Calu3 (cell line): Measurements from ENCODE around the gene PDE4B. TPM values are rescaled to one million over a fixed set of nuclear protein-coding genes. Genes with fewer than 3 reads are reported as not detected.

Experiments
- BruUV-seq: library from RNA; stranded (reverse); fragments of 400-500 nt; replicated peaks from 2 replicates; lab custom pipeline; 2021; lab: Mats Ljungman, UMichigan
- CTCF ChIA-PET: fragments of 300-600 bp; sonication (Branson Sonifier 250); formaldehyde crosslinking; loops from one replicate; lab custom pipeline; 2022; ENCODE audit warnings: antibody characterized with exemption; lab: Charles Lee
- DNase-seq: peaks from one replicate; pipeline ENCODE4 v3.0.0; 2022
- H3K27ac Mint-ChIP-seq: one replicate; pipeline ENCODE4 v1.8.0; 2022; ENCODE audit warnings: mixed read lengths; ENCODE audit not compliant: unreplicated experiment
- H3K27me3 Mint-ChIP-seq: one replicate; pipeline ENCODE4 v1.8.0; 2022; ENCODE audit warnings: mixed read lengths; ENCODE audit not compliant: unreplicated experiment
- H3K36me3 Mint-ChIP-seq: one replicate; pipeline ENCODE4 v1.8.0; 2022; ENCODE audit warnings: mild to moderate bottlenecking, moderate library complexity, mixed read lengths; ENCODE audit not compliant: insufficient read depth, unreplicated experiment
- H3K4me1 Mint-ChIP-seq: one replicate; pipeline ENCODE4 v1.8.0; 2022; ENCODE audit warnings: mild to moderate bottlenecking, low read depth, mixed read lengths; ENCODE audit not compliant: unreplicated experiment
- H3K4me3 Mint-ChIP-seq: one replicate; pipeline ENCODE4 v1.8.0; 2022; ENCODE audit warnings: mild to moderate bottlenecking, low read depth, moderate library complexity, mixed read lengths; ENCODE audit not compliant: unreplicated experiment
- H3K9me3 Mint-ChIP-seq: one replicate; pipeline ENCODE4 v1.8.0; 2022; ENCODE audit warnings: low read depth, mixed read lengths; ENCODE audit not compliant: unreplicated experiment
- CTCF ChIP-seq: fragments of 200-600 bp; IDR thresholded peaks from one replicate; pipeline ENCODE4 v1.8.0; 2022; ENCODE audit warnings: antibody characterized with exemption; ENCODE audit not compliant: unreplicated experiment
- intact Hi-C: fragments of 100-400 bp; cut with micrococcal nuclease; formaldehyde crosslinking; loops from one replicate; pipeline ENCODE4 v1.10.0; 2022; ENCODE audit not compliant: unreplicated experiment
- total RNA-seq: library from RNA; stranded (reverse); gene quantifications from 2 replicates; pipeline ENCODE4 v1.2.3, GENCODE V29; 2022

The PDE4B gene
- total RNA-seq, 1 experiment from 2014 or later, result 2.9 TPM

- Mint-ChIP-seq H3K4me1 (peaks cover under 1% of the 10 kb centered on the region), H3K4me3 (no peak overlapping the region), H3K27ac (no peak overlapping the region), H3K36me3 (no peaks in the 10 kb centered on the region), H3K27me3 (no peaks in the 10 kb centered on the region), H3K9me3 (no peaks in the 10 kb centered on the region)
- TF ChIP-seq CTCF, result no peak
- CTCF ChIA-PET, result interaction anchor here (0.8 to 1.3 kb wide), 4 partner anchors 8 to 250 kb away, joined by 3 to 7 read pairs (median 4); no protein-coding TSS in a partner anchor
- no peak for DNase-seq
- BruUV-seq, result no TSS peak
- intact Hi-C loops, result no loop called here
These were observed 199.6 kb downstream of the PDE4B start for GRCh38 chr1:65992165-65992821.

DNA sequence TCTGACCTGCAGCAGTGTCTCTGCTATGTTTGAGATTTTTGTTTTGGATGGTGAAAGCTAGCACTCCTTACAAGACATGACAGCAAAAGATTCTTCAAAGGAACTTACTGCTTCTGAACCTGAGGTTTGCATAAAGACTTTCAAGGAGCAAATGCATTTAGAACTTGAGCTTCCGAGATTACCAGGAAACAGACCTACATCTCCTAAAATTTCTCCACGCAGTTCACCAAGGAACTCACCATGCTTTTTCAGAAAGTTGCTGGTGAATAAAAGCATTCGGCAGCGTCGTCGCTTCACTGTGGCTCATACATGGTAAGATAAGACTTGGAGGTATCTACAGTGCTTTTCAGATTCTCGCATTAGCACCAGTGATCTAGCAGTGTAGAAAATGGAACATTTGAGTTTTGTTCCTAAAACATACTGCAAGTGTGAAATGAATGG lies 200.2 kb downstream of the PDE4B start:
- no peaks in the 10 kb centered on the region for H3K36me3 Mint-ChIP-seq
- no peak overlapping the region for H3K4me3 Mint-ChIP-seq

GRCh38 chr1:65994223-65994622 lies 201.5 kb downstream of the PDE4B start:
- Mint-ChIP-seq H3K4me1 (peaks cover 7% of the 10 kb centered on the region), H3K27me3 (no peaks in the 10 kb centered on the region), H3K27ac (no peak overlapping the region), H3K36me3 (no peaks in the 10 kb centered on the region), H3K9me3 (no peaks in the 10 kb centered on the region), H3K4me3 (no peak overlapping the region)
- CTCF ChIA-PET, result no interaction called here
- DNase-seq, result no peak
- no TSS peak for BruUV-seq
- TF ChIP-seq CTCF, result no peak
- intact Hi-C loops, result no loop called here

More for the DNA sequence above, 200.2 kb downstream of the PDE4B start:
- Mint-ChIP-seq H3K4me1 (peaks cover 6% of the 10 kb centered on the region), H3K27me3 (no peaks in the 10 kb centered on the region), H3K27ac (no peak overlapping the region), H3K9me3 (no peaks in the 10 kb centered on the region)
- TF ChIP-seq CTCF, result no peak
- intact Hi-C loops, result no loop called here
- BruUV-seq, result no TSS peak
- DNase-seq, result no peak
- CTCF ChIA-PET, result interaction anchor here (1.0 to 1.3 kb wide), 2 partner anchors 248 to 250 kb away, joined by 3 to 7 read pairs; no protein-coding TSS in a partner anchor

DNA sequence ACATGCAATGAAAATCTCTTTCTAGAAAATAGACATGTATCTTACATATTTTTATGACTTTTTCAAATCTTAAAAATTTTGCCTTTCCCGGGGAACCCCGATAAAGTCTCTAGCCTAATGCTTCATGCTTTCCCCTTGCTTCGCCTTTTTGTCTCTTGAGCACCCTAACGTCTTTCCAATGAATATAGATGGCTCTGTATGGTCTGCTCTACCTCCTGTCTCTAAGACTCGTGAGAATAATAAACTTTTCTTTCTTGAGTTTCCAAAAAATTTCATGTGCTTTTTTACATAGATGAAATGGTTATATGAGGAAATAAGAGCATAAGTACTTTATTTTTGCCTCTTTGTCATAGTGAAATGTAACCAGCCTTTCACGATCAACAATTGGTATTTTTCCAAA lies 202.6 kb downstream of the PDE4B start:
- no peak for TF ChIP-seq CTCF
- BruUV-seq, result no TSS peak
- CTCF ChIA-PET, result no interaction called here
- no peak for DNase-seq
- Mint-ChIP-seq H3K4me1 (peaks cover 7% of the 10 kb centered on the region), H3K27ac (no peak overlapping the region), H3K4me3 (no peak overlapping the region), H3K27me3 (no peaks in the 10 kb centered on the region), H3K9me3 (no peaks in the 10 kb centered on the region), H3K36me3 (no peaks in the 10 kb centered on the region)
- intact Hi-C loops, result no loop called here
